HUES6 (cell line): Measurements from ENCODE around the gene PRODH2.
"Not testable (repeated sequence)": the region's sequence is repeated elsewhere in the genome, so short reads cannot be mapped to it uniquely, and the experiment has no call there.

Experiments
- H3K27ac ChIP-seq: 2 replicates; pipeline ENCODE4 v1.7.0; 2013; ENCODE audit warnings: low read depth, mild to moderate bottlenecking, low read length, inconsistent platforms
- H3K27me3 ChIP-seq: 2 replicates; pipeline ENCODE4 v1.6.1; 2013; ENCODE audit warnings: low read length; ENCODE audit not compliant: control insufficient read depth, insufficient read depth
- H3K36me3 ChIP-seq: 2 replicates; pipeline ENCODE4 v1.6.1; 2013; ENCODE audit warnings: low read length; ENCODE audit not compliant: control insufficient read depth, insufficient read depth
- H3K4me1 ChIP-seq: 2 replicates; pipeline ENCODE4 v1.6.1; 2013; ENCODE audit warnings: low read length; ENCODE audit not compliant: control insufficient read depth, insufficient read depth
- H3K4me3 ChIP-seq: 2 replicates; pipeline ENCODE4 v1.5.1; 2013; ENCODE audit warnings: low read depth, low read length
- H3K9ac ChIP-seq: one replicate; pipeline ENCODE4 v1.6.1; 2013; ENCODE audit warnings: mild to moderate bottlenecking, low read length
- H3K9me3 ChIP-seq: 2 replicates; pipeline ENCODE4 v1.6.1; 2013; ENCODE audit warnings: low read depth, low read length; ENCODE audit not compliant: control insufficient read depth, insufficient read depth

PRODH2 gene

GRCh38 chr19:35841961-35842595 lies 29.4 kb upstream of the PRODH2 start:
- H3K4me1 ChIP-seq: peaks cover 10% of the 10 kb centered on the region; the same call in 1 of the 2 replicates
- peaks cover 65% of the 10 kb centered on the region for H3K27me3 ChIP-seq
- H3K9ac ChIP-seq: no peak overlapping the region
- no peak overlapping the region for H3K4me3 ChIP-seq
- H3K36me3 ChIP-seq: no peaks in the 10 kb centered on the region
- H3K9me3 ChIP-seq: no peaks in the 10 kb centered on the region
- H3K27ac ChIP-seq: no peak overlapping the region

GRCh38 chr19:35836096-35836495 lies 23.5 kb upstream of the PRODH2 start:
- H3K27ac ChIP-seq, H3K4me3 ChIP-seq, H3K9ac ChIP-seq, H3K36me3 ChIP-seq, H3K4me1 ChIP-seq, H3K9me3 ChIP-seq: not testable (repeated sequence)
- H3K27me3 ChIP-seq: peaks cover 48% of the 10 kb centered on the region

GRCh38 chr19:35833972-35834371 lies 21.3 kb upstream of the PRODH2 start:
- Histone ChIP-seq H3K36me3 (no peaks in the 10 kb centered on the region), H3K9me3 (no peaks in the 10 kb centered on the region), H3K4me3 (no peak overlapping the region), H3K4me1 (peaks cover under 1% of the 10 kb centered on the region; the same call in 1 of the 2 replicates), H3K27ac (no peak overlapping the region), H3K27me3 (peaks cover 58% of the 10 kb centered on the region), H3K9ac (no peak overlapping the region)

GRCh38 chr19:35832054-35832453 lies 19.4 kb upstream of the PRODH2 start:
- no peaks in the 10 kb centered on the region for H3K36me3 ChIP-seq
- H3K27ac ChIP-seq: no peak overlapping the region
- peaks cover 3% of the 10 kb centered on the region; the same call in 1 of the 2 replicates for H3K4me1 ChIP-seq
- peaks cover 58% of the 10 kb centered on the region for H3K27me3 ChIP-seq
- H3K4me3 ChIP-seq: no peak overlapping the region
- H3K9ac ChIP-seq: no peak overlapping the region
- no peaks in the 10 kb centered on the region for H3K9me3 ChIP-seq

- Histone ChIP-seq H3K9ac (no peak overlapping the region), H3K4me1 (peaks cover 3% of the 10 kb centered on the region; the same call in 1 of the 2 replicates), H3K27ac (no peak overlapping the region), H3K27me3 (peaks cover 59% of the 10 kb centered on the region), H3K4me3 (no peak overlapping the region), H3K36me3 (no peaks in the 10 kb centered on the region), H3K9me3 (no peaks in the 10 kb centered on the region)
Measured at GRCh38 chr19:35830986-35831385, 18.3 kb upstream of the PRODH2 start.

GRCh38 chr19:35828692-35829301 lies 16.2 kb upstream of the PRODH2 start:
- Histone ChIP-seq H3K27ac (no peak overlapping the region), H3K27me3 (peaks cover 51% of the 10 kb centered on the region), H3K9me3 (no peaks in the 10 kb centered on the region), H3K9ac (no peak overlapping the region), H3K36me3 (no peaks in the 10 kb centered on the region), H3K4me1 (peaks cover 3% of the 10 kb centered on the region; the same call in 1 of the 2 replicates), H3K4me3 (no peak overlapping the region)

GRCh38 chr19:35824150-35824549 lies 11.5 kb upstream of the PRODH2 start:
- Histone ChIP-seq H3K9ac (no peak overlapping the region), H3K36me3 (no peaks in the 10 kb centered on the region), H3K4me1 (peaks cover 7% of the 10 kb centered on the region; the same call in 1 of the 2 replicates), H3K4me3 (no peak overlapping the region), H3K9me3 (no peaks in the 10 kb centered on the region), H3K27me3 (peaks cover 16% of the 10 kb centered on the region; the same call in 1 of the 2 replicates), H3K27ac (no peak overlapping the region)

GRCh38 chr19:35822579-35822978 lies 9.9 kb upstream of the PRODH2 start:
- no peak overlapping the region for H3K27ac ChIP-seq
- H3K27me3 ChIP-seq: peaks cover 11% of the 10 kb centered on the region; the same call in 1 of the 2 replicates
- H3K9me3 ChIP-seq: no peaks in the 10 kb centered on the region
- no peaks in the 10 kb centered on the region for H3K36me3 ChIP-seq
- no peak overlapping the region for H3K4me3 ChIP-seq
- peaks cover 4% of the 10 kb centered on the region; the same call in 1 of the 2 replicates for H3K4me1 ChIP-seq
- no peak overlapping the region for H3K9ac ChIP-seq

GRCh38 chr19:35818445-35818844 lies 5.8 kb upstream of the PRODH2 start:
- no peak overlapping the region for H3K9ac ChIP-seq
- no peaks in the 10 kb centered on the region for H3K27me3 ChIP-seq
- H3K27ac ChIP-seq: no peak overlapping the region
- H3K9me3 ChIP-seq: no peaks in the 10 kb centered on the region
- H3K4me1 ChIP-seq: peaks cover 12% of the 10 kb centered on the region; the same call in 1 of the 2 replicates
- H3K36me3 ChIP-seq: no peaks in the 10 kb centered on the region
- H3K4me3 ChIP-seq: no peak overlapping the region

GRCh38 chr19:35816846-35817245 lies 4.2 kb upstream of the PRODH2 start:
- Histone ChIP-seq H3K9ac (no peak overlapping the region), H3K27me3 (no peaks in the 10 kb centered on the region), H3K27ac (peak overlapping the region; percentile 16; the same call in 1 of the 2 replicates), H3K4me1 (peaks cover 12% of the 10 kb centered on the region; the same call in 1 of the 2 replicates), H3K9me3 (no peaks in the 10 kb centered on the region), H3K4me3 (no peak overlapping the region), H3K36me3 (no peaks in the 10 kb centered on the region)

GRCh38 chr19:35816262-35816661 lies 3.6 kb upstream of the PRODH2 start:
- Histone ChIP-seq H3K4me1 (peaks cover 12% of the 10 kb centered on the region; the same call in 1 of the 2 replicates), H3K27ac (peak overlapping the region; percentile 16; the same call in 1 of the 2 replicates), H3K9me3 (no peaks in the 10 kb centered on the region), H3K36me3 (no peaks in the 10 kb centered on the region), H3K9ac (peak overlapping the region; percentile 17), H3K4me3 (no peak overlapping the region), H3K27me3 (no peaks in the 10 kb centered on the region)
